GM19351 (cell line): ENCODE results near the gene TMEM176A.

ENCODE experiments used
- ATAC-seq: cut with Tn5 transposase; IDR thresholded peaks from one replicate; pipeline ENCODE4 v1.9.1; 2021; ENCODE audit warnings: mild to moderate bottlenecking, moderate library complexity; ENCODE audit not compliant: unreplicated experiment

TMEM176A gene

GRCh38 chr7:150846291-150847115 lies 45.9 kb downstream of the TMEM176A start:
- ATAC-seq: no peak

- ATAC-seq: no peak
Measured at GRCh38 chr7:150847536-150847935, 47.0 kb downstream of the TMEM176A start.

GRCh38 chr7:150848111-150848510 lies 47.5 kb downstream of the TMEM176A start:
- ATAC-seq: no peak

GRCh38 chr7:150848561-150849115 lies 48.1 kb downstream of the TMEM176A start:
- no peak for ATAC-seq

- ATAC-seq: no peak
Measured at GRCh38 chr7:150849204-150849775, 48.7 kb downstream of the TMEM176A start.

GRCh38 chr7:150850273-150850672 lies 49.7 kb downstream of the TMEM176A start:
- ATAC-seq: no peak

GRCh38 chr7:150851492-150852370 lies 51.2 kb downstream of the TMEM176A start:
- ATAC-seq: no peak

- no peak for ATAC-seq
Measured at GRCh38 chr7:150852371-150852905, 51.9 kb downstream of the TMEM176A start, which contains the start of gene AOC1. TSS of gene AOC1 (plus strand) at chr7:150852517. CDS start at chr7:150856471, 3,954 bp downstream.

GRCh38 chr7:150854066-150855000 lies 53.8 kb downstream of the TMEM176A start:
- no peak for ATAC-seq
